Astrocyte (in vitro differentiated cells and primary cell): ENCODE data around the gene CCDC110.

Source experiments
- CTCF ChIP-seq: IDR thresholded peaks from 2 replicates; pipeline ENCODE4 v1.5.1; 2011; ENCODE audit warnings: low read depth, mild to moderate bottlenecking, inconsistent platforms, low read length, moderate library complexity; ENCODE audit not compliant: insufficient read depth
- EZH2 ChIP-seq: IDR thresholded peaks from 2 replicates; pipeline ENCODE4 v1.6.1; 2012; ENCODE audit warnings: mild to moderate bottlenecking, low read length, inconsistent platforms; ENCODE audit not compliant: insufficient read depth

GRCh38 chr4:185435466-185435865, 36.1 kb downstream of the CCDC110 start:
- TF ChIP-seq CTCF (no peak), EZH2 (no peak)
